Keratinocyte (primary cell): Measurements from ENCODE around the gene RASGEF1C. TPM values are rescaled to one million over a fixed set of nuclear protein-coding genes. Genes with fewer than 3 reads are reported as not detected.

ENCODE experiments used
- DNase-seq: peaks from one replicate; pipeline ENCODE4 v3.0.0-alpha.2; 2011; ENCODE audit warnings: low read depth, missing footprints, low spot score
- FAIRE-seq: peaks from 2 replicates; lab custom pipeline; 2011; peaks lifted over from hg19 to GRCh38; lab: Jason Lieb, UNC
- H2AFZ ChIP-seq: 2 replicates; pipeline ENCODE4 v1.6.0; 2012; ENCODE audit warnings: low read length, control low read depth, inconsistent platforms; ENCODE audit not compliant: control insufficient read depth
- H3K27ac ChIP-seq: 2 replicates; pipeline ENCODE4 v1.5.1; 2011; ENCODE audit warnings: low read length; ENCODE audit not compliant: control insufficient read depth, insufficient read depth
- H3K27me3 ChIP-seq: 3 replicates; pipeline ENCODE4 v1.6.0; 2011; ENCODE audit warnings: low read length; ENCODE audit not compliant: control insufficient read depth, insufficient read depth; ENCODE audit errors: extremely low read depth
- H3K36me3 ChIP-seq, 2 experiments: 2 replicates in 1 of 2; 3 replicates in 1 of 2; pipeline ENCODE4 v1.5.1; 2011; ENCODE audit warnings: low read length in 2 of 2, mild to moderate bottlenecking in 1 of 2; ENCODE audit not compliant: control insufficient read depth in 2 of 2, insufficient read depth in 2 of 2; ENCODE audit errors: extremely low read depth in 1 of 2
- H3K4me1 ChIP-seq: 3 replicates; pipeline ENCODE4 v1.5.1; 2011; ENCODE audit warnings: low read length; ENCODE audit not compliant: control insufficient read depth, insufficient read depth; ENCODE audit errors: extremely low read depth
- H3K4me2 ChIP-seq: 3 replicates; pipeline ENCODE4 v1.6.0; 2011; ENCODE audit warnings: low read depth, low read length; ENCODE audit not compliant: control insufficient read depth, insufficient read depth; ENCODE audit errors: extremely low read depth
- H3K4me3 ChIP-seq, 3 experiments: fragments of 200-600 bp in 1 of 3; sonication (generic) in 1 of 3; 2 replicates in 2 of 3; 3 replicates in 1 of 3; pipeline ENCODE4 v1.5.1; 2011 to 2016; ENCODE audit warnings: low read length in 3 of 3, mild to moderate bottlenecking in 3 of 3, control low read depth in 2 of 3, inconsistent platforms in 1 of 3, low read depth in 1 of 3, mixed read lengths in 1 of 3, mixed run types in 1 of 3, moderate library complexity in 1 of 3; ENCODE audit not compliant: control insufficient read depth in 2 of 3, insufficient read depth in 2 of 3; ENCODE audit errors: extremely low read depth in 1 of 3
- H3K79me2 ChIP-seq: 2 replicates; pipeline ENCODE4 v1.6.0; 2012; ENCODE audit warnings: low read length; ENCODE audit not compliant: control insufficient read depth, insufficient read depth
- H3K9ac ChIP-seq: 3 replicates; pipeline ENCODE4 v1.6.0; 2011; ENCODE audit warnings: low read length; ENCODE audit not compliant: control insufficient read depth, insufficient read depth; ENCODE audit errors: extremely low read depth
- H3K9me1 ChIP-seq: 3 replicates; pipeline ENCODE4 v1.6.0; 2011; ENCODE audit warnings: low read length; ENCODE audit not compliant: control insufficient read depth, insufficient read depth; ENCODE audit errors: extremely low read depth
- H3K9me3 ChIP-seq: 2 replicates; pipeline ENCODE4 v1.5.1; 2012; ENCODE audit warnings: low read depth, low read length; ENCODE audit not compliant: control insufficient read depth
- H4K20me1 ChIP-seq: 3 replicates; pipeline ENCODE4 v1.6.0; 2011; ENCODE audit warnings: low read length; ENCODE audit not compliant: control insufficient read depth, insufficient read depth; ENCODE audit errors: extremely low read depth
- CTCF ChIP-seq, 3 experiments: IDR thresholded peaks in 1 of 3; conservative IDR thresholded peaks in 1 of 3; optimal IDR thresholded peaks in 1 of 3; 2 replicates in 2 of 3; 3 replicates in 1 of 3; pipeline versions ENCODE3 to v1.5.1; 2011; ENCODE audit warnings: low read length in 3 of 3, mild to moderate bottlenecking in 3 of 3, moderate library complexity in 2 of 3, control low read depth in 1 of 3, inconsistent platforms in 1 of 3; ENCODE audit not compliant: insufficient read depth in 2 of 3; ENCODE audit errors: extremely low read depth in 1 of 3
- EZH2 ChIP-seq: IDR thresholded peaks from one replicate; pipeline ENCODE4 v1.6.1; 2012; ENCODE audit warnings: inconsistent platforms, mild to moderate bottlenecking, low read length, moderate library complexity
- dilution Hi-C: fragments of 300-500 bp; cut with MboI; formaldehyde crosslinking; loops from one replicate; pipeline ENCODE4 v1.7.0; 2020; ENCODE audit warnings: low sequenced_read_pairs; ENCODE audit not compliant: extremely low pct_ligation_motif_present
- polyA plus RNA-seq, 5 experiments: library from polyadenylated mRNA; depleted of rRNA in 3 of 5; stranded (reverse) in 3 of 5; stranded (forward) in 1 of 5; unstranded in 1 of 5; fragments of >200 nt; gene quantifications; 1 replicate in 1 of 5; 2 replicates in 3 of 5; 3 replicates in 1 of 5; pipeline versions ENCODE4 v1.2.1 to v1.2.3, GENCODE V29; 2011 to 2012; ENCODE audit warnings: missing spikeins in 2 of 5, low read depth in 1 of 5, low replicate concordance in 1 of 5

RASGEF1C gene
- polyA plus RNA-seq, 1 donor (not counting 4 experiments of a cell fraction or from before 2014, with no cell fraction given), result not detected

- DNase-seq (no peak), FAIRE-seq (no peak)
- no peaks in the 10 kb centered on the region for H4K20me1 ChIP-seq
- no peaks in the 10 kb centered on the region for H3K9me1 ChIP-seq
- no peaks in the 10 kb centered on the region for H3K9me3 ChIP-seq
- no peak overlapping the region for H2AFZ ChIP-seq
- dilution Hi-C loops, result no loop called here
- H3K4me3 ChIP-seq, result no peak overlapping the region
- no peaks in the 10 kb centered on the region for H3K79me2 ChIP-seq
- no peaks in the 10 kb centered on the region for H3K36me3 ChIP-seq
- H3K27ac ChIP-seq, result no peak overlapping the region
- TF ChIP-seq EZH2 (no peak), CTCF (optimal IDR thresholded peaks at IDR 0.05 in 1 of 3, IDR thresholded peaks at IDR 0.05 in 1 of 3, conservative IDR thresholded peaks at IDR 0.05 in 1 of 3; ENCODE audit: extremely low read depth in 1 of 3, insufficient read depth in 2 of 3, low read length in 3 of 3) (no peak)
- no peaks in the 10 kb centered on the region for H3K4me1 ChIP-seq
- no peak overlapping the region for H3K4me2 ChIP-seq
- H3K9ac ChIP-seq, result no peak overlapping the region
- no peaks in the 10 kb centered on the region for H3K27me3 ChIP-seq
These were observed 126.2 kb downstream of the RASGEF1C start for GRCh38 chr5:180082633-180083420.

- no peak overlapping the region for H3K4me2 ChIP-seq
- DNase-seq, result no peak
- H3K9ac ChIP-seq, result no peak overlapping the region
- no peaks in the 10 kb centered on the region for H3K9me3 ChIP-seq
- H3K4me1 ChIP-seq, result no peaks in the 10 kb centered on the region
- FAIRE-seq, result no peak
- no peak overlapping the region for H3K4me3 ChIP-seq
- dilution Hi-C loops, result no loop called here
- H3K27ac ChIP-seq, result no peak overlapping the region
- H3K9me1 ChIP-seq, result no peaks in the 10 kb centered on the region
- no peaks in the 10 kb centered on the region for H4K20me1 ChIP-seq
- H2AFZ ChIP-seq, result no peak overlapping the region
- no peaks in the 10 kb centered on the region for H3K79me2 ChIP-seq
- no peaks in the 10 kb centered on the region for H3K36me3 ChIP-seq
- H3K27me3 ChIP-seq, result no peaks in the 10 kb centered on the region
- TF ChIP-seq EZH2 (no peak), CTCF (optimal IDR thresholded peaks at IDR 0.05 in 1 of 3, IDR thresholded peaks at IDR 0.05 in 1 of 3, conservative IDR thresholded peaks at IDR 0.05 in 1 of 3; ENCODE audit: extremely low read depth in 1 of 3, insufficient read depth in 2 of 3, low read length in 3 of 3) (no peak)
These were observed 127.5 kb downstream of the RASGEF1C start for GRCh38 chr5:180081481-180081880.
